Sigmoid colon (tissue), 3 donors: ENCODE measurements around the gene REC114.

ENCODE experiments used
- POLR2A ChIP-seq, 2 donors: fragments of 450-650 bp; IDR thresholded peaks; one replicate each; pipeline ENCODE4 v1.6.1; 2016; ENCODE audit warnings: antibody characterized with exemption in 2 of 2, mild to moderate bottlenecking in 2 of 2, moderate library complexity in 2 of 2
- TF ChIP-seq, protein P1 (sequence below), 4 experiments: fragments of 450-650 bp in 3 of 4; fragments of 200-600 bp in 1 of 4; IDR thresholded peaks; one replicate each; pipeline ENCODE4 v1.5.1; 2016 to 2019; ENCODE audit warnings: antibody characterized with exemption in 4 of 4, mild to moderate bottlenecking in 3 of 4, moderate library complexity in 2 of 4

DNA sequence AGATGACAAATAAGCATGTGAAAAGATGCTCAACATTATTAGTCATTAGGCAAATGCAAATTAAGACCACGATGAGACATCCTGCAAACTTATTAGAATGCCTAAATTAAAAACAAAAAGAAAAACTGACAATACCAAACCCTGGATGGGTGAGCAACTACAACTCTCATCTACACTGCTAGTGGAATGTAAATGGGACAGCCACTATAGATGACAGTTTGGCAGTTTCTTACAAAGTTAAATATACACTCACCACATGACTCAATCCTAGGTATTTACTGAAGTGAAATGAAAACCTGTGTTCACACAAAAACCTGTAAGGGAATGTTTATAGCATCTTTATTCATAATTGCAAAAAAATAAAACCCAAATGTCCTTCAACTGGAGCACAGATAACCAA lies 115.6 kb downstream of the REC114 start:
- TF ChIP-seq, protein P1, sequence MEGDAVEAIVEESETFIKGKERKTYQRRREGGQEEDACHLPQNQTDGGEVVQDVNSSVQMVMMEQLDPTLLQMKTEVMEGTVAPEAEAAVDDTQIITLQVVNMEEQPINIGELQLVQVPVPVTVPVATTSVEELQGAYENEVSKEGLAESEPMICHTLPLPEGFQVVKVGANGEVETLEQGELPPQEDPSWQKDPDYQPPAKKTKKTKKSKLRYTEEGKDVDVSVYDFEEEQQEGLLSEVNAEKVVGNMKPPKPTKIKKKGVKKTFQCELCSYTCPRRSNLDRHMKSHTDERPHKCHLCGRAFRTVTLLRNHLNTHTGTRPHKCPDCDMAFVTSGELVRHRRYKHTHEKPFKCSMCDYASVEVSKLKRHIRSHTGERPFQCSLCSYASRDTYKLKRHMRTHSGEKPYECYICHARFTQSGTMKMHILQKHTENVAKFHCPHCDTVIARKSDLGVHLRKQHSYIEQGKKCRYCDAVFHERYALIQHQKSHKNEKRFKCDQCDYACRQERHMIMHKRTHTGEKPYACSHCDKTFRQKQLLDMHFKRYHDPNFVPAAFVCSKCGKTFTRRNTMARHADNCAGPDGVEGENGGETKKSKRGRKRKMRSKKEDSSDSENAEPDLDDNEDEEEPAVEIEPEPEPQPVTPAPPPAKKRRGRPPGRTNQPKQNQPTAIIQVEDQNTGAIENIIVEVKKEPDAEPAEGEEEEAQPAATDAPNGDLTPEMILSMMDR (IDR thresholded peaks at IDR 0.05): no peak
- no peak for TF ChIP-seq POLR2A (IDR thresholded peaks at IDR 0.05)
